IPS DF 4.7 (cell line): ENCODE results near the gene SMYD1.

Source experiments
- DNase-seq: peaks from one replicate; pipeline ENCODE4 v3.0.0-alpha.2; 2013; ENCODE audit warnings: low spot score; ENCODE audit errors: extremely low read depth

The SMYD1 gene

DNA sequence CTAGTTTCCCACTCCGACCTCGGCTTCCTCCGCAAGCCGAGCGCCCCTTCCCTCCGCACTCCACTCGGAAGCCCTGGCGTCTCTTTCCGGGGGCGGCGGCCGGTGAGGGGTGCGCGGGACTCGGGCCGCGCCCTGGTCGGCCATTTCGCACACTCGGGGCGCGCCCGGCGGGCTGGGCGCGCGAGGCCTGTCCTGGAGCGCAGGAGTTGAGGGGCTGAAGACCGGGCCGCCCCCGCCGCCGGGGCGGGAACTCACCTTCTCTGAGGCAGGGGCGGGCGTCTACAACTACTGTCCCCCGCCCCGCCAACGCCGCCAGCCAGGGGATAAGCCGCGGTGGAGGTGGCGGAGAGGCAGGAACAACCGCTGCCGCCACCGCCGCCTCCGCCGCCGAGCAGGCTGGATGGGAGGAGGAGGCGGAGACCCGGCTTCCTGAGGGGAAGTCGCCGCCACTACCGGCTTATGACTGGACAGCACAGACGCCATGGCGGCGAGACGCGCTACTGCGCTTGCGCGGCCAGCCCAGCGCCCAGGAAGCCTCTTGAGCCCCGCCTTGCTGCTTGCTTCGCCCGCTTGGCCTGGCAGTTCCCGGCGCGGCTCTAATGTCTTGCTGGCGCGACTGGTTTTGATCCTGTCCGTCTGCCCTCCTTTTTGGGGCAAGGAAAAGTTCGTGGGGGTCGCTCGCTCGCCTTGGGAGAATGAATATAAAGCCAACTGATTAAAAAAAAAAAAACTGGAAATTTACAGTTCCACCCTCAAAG lies 12.1 kb upstream of the SMYD1 start, which contains the start of gene KRCC1:
Gene KRCC1, minus strand, starts transcription at position 413 of the 758 bp plus-strand sequence. CDS start 27,220 bp downstream, outside the sequence.
- DNase-seq: peak; percentile 79

DNA sequence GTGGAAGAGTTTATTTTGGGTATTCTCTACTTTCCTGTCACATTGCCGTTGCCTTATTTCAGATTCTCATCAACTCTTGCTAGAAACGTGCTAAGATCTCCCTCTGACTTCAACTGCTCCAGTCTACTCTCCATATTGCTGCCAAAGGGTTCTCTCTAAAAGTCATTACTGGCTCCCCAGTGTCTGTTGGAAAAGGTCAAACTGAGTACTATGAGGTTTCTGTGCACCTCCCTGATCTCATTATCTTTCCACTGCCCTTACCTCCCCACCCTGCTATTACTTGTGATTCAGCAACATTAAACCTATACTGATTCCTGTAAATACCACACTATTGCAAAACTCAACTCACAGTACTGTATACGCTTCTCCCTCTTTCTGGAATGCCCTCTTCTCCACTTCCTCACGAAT lies 10.2 kb upstream of the SMYD1 start:
- no peak for DNase-seq

DNA sequence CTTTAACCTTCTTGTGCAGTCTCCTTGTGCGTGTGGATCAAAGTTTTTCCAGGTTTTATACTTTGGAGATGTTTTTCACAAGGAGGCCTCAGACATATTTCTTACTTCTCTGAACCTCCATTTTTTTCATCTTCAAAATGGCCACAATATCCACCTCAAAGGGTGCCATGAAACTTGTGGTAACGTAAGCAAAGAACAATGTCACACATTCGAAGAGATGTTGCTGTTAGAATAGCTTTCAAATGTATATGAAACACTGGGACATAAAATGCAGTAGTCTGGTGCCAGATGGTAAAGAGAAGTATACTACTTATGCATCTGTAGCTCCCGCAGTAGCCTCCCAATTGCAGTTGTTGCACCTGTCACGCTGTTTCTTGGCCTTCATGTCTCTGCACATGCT lies 9.4 kb upstream of the SMYD1 start:
- no peak for DNase-seq

DNA sequence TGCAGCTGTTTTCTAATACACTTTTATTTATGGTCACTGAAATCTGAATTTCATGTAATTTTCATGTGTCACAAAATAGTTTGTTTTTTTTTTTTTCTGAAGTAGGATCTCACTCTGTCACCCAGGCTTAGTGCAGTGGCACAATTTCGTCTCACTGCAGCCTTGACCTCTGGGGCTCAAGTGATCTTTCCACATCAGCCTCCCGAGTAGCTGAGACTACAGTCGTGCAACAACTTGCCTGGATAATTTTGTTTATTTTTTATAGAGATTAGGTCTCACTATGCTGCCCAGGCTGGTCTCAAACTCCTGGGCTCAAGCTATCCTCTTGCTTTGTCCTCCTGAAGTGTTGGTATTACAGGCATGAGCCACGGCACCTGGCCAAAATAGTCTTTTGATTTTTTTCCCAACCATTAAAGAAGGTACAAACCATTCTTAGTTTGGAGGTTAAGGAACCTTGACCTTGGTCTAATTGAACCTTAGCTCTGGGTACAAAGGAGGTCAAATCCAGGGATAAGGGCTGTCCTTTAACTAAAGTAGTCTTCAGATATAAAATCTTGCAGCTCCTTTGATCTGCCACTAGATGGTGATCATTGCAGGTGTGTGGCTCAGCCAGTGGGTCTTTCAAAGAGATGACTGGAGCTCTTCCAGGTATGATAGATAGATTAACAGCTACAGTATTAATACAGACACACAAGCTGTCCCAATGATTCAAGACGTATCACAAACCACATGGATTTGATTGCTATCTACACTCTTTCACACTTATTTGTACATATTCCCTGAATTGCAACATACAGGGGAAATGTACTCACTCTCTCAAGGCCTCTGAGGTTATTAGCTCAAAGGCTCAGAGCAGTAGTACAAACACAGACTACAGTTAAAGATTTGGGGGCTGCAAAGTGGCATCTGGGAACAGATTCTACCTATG lies 7.4 kb upstream of the SMYD1 start:
- no peak for DNase-seq

DNA sequence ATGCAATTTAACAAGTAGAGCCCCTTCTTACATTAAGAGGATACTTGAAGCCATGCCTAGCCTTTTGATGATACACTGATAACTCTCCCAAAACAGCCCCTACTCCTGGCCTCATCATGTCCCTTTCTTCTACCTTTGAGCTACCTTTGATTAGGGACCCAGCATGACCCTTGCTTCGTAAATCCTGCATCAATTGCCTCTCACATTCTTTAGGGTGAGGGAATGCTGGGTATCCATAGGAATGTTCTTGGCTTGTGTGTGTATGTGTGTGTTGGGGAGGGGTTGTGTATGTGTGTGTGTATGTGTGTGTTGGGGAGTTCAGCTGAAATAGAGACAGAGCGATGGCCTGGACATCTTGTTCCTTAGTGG lies 6.7 kb upstream of the SMYD1 start:
- DNase-seq: no peak

DNA sequence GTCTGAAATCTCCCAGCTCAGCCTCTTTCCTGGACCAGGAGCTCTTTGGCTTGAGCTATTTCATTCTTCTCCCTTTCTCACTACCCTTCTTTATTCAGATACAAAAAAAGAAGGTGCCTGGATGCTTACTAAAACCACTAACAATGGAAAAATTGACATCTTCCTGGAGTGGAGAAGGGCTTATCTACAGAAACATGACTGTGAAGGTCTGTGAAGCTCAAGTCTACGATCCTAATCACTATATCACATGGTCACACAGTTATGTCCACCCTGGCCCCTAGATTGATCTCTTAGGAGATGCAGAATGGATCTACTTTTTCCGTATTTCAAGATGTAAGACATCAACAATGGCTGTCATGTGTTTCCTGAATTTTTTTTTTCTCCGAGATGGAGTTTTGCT lies 6.3 kb upstream of the SMYD1 start:
- no peak for DNase-seq

DNA sequence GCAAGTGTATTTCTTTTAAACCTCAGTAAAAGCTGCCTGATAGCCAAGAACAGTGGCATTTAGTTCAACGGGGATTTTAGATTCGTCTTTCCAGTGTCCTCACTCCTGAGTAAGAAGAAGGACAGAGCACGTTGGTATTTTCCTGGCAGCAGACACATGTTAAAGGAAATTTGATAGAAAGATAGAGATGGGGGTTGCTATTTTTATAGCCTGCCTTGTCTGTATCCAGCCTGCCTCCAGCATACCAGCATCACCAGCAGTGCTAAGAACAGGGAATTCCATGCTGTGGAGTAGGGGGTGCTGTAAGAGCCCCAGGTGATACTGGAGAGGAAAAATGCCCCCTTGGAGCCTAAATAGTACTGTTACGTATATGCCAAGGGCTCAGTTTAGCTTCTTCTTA lies 1.1 kb upstream of the SMYD1 start:
- no peak for DNase-seq

DNA sequence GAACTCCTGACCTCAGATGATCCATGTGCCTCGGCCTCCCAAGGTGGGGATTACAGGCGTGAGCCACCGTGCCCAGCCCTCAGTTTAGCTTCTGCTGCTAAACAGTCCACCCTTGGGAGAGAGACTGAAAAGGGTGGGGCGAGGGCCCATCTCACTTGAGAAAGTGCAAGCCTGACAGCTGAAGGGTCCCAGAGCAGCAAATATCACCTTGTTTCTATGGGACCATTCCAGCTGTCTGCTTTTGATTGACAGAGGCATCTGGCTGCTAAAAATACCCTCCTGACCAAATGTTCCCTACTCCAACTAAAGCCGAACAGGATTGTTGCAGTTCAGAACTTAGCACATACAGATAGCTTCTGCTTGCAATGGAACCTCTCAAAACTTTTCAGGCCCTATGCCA lies 436 bp upstream of the SMYD1 start:
- no peak for DNase-seq

DNA sequence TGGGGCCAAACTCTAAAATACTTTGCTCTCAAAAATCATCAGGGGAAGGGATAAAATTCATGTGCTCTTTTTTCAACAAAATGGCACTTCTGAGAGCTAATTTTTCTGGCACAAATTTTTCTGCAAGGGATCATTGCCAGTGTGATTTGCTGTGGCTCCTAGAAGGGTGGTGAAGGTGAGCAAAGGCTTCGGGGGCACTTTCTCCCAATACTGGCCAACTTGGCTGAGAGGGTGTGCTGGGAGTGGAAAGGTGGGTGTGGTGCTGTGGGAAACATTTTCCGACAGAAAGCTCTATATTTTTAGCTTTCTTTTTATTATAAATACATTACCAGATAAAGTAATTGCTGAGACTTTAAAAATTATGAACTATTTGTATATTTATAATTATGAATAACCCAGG lies 419 bp downstream of the SMYD1 start:
- no peak for DNase-seq

DNA sequence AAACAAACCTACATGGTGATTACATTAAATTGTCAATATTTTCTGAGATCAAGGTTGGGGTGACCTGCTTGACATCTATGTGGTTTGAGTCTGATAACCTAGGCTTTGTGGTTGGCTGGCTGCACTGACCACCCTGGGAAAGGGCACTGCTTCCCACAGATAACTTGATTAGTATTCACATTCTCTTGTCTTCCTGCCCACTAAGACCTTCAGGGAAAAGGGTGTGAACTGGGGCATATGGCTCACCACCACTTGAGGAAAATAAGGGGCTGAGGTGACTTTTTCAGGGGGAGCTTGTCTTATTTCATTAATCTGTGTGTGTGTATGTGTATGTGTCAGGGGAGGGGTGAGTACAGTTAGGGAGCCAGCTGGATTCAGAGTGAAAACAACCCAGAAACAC lies 1.5 kb downstream of the SMYD1 start:
- no peak for DNase-seq

DNA sequence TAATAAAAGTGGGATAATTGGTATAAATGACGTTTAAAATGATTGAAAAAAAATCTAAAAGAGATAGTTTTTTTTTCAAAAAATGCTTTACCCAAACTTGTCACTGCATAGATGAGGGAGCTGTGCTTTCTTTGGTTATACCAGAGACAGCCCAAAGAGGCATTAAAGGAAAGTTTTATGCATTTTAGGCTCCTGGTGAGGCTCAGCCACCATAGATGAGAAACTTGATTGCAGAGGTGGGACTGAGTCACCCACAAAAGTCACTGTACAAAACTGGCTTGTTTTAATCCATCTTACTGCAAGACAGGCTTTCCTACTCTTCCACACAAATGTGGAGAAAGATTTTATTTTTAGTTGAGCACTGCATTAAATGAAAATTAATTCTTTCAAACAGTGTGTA lies 2.4 kb downstream of the SMYD1 start:
- DNase-seq: no peak

DNA sequence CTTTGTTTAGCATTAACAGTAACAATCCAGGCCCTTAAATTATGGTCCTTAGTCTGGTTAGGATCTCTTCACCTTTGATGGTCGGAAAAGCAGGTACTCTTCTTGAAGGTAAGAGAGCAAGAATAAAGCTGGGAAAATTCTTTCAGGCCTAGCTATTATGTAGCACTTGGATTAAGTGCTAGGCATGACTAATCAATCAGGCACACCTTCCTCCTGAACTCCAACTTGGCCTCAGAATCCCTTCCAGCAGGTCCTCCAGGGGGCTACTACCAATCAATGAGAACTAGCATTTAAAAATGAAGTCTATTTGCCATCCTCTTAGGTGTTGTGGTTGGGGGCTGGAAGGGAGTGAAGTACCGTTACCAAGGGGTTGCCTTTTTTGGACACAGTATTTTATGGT lies 3.7 kb downstream of the SMYD1 start:
- DNase-seq: no peak

DNA sequence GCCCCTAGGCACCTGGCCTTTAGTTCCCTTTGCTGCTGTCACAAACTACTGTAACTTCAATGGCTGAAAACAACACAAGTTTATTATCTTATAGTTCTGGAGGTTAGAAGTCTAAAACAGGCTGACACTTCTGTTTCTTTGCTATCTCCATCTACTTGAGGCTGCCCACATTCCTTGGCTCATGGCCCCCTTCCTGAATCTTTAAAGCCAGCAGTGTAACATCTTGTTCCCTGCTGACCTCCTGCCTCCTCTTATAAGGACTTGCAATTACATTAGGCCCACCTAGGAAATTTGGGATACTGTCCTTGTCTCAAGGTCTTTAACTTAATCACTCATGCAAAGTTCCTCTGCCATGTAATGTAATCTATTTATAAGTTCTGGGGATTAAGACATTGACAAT lies 6.5 kb downstream of the SMYD1 start:
- DNase-seq: no peak

DNA sequence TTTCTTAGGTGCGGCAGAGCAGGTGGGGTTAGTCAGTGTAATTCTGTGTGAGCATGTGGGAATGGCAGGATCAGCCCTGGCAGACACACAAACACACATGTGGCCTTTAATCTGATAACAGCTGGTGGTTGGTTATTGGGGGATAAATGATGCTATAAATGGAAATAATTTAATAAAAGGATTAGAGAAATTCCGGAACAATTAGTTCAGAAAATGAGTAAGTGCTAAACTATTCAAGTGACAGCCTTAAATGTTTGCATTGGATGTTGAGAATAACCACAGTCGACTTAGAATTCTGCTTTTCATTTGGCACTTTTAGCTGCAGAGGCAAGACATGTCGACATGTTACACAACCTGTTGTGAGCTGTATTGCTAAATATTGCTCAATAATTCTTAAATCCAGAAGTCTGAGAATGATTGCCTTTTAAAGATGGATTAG lies 7.2 kb downstream of the SMYD1 start:
- no peak for DNase-seq

DNA sequence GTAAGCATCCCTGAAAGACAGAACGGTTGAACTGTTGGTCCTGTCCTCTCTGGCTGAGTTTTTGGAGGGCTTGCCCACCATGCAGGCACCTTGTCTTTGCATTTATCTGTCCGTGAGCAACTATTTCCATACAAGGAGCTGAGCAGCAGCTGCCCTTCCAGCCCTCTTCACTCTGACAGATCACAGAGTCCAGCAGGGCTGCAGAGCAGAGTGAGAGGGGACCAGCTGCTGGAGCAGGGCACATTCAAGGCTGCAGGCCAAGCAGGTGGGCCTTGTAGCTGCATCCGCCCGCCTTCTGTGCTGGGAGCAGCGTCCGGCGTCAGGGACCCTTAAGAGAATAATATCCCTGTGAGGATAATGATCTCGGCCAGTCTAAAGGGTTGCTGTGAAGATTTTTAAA lies 9.5 kb downstream of the SMYD1 start:
- DNase-seq: no peak

DNA sequence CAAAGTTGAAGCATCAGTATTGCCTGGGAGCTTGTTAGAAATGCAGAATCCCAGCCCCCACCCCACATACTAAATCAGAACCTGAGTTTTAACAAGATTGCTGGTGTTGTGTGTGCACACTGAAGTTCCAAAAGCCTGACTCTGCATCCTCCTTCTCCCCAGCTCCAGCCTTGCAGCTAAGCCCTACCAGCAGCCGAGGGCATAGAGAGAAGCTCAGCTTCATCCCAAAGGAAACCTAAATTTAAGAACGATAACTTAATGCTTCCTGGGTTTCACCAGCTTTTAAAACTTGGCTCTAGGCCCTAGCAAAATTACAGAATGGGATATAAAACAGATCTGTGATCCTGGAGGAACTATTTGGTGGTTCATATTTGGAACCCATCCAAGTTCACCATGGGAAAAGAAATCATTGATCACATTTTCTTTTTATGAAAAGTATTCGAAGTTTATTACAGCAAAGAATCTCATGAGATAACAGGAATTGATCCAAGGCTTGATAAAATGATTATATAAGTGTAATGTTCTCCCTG lies 11.1 kb downstream of the SMYD1 start:
- DNase-seq: no peak

DNA sequence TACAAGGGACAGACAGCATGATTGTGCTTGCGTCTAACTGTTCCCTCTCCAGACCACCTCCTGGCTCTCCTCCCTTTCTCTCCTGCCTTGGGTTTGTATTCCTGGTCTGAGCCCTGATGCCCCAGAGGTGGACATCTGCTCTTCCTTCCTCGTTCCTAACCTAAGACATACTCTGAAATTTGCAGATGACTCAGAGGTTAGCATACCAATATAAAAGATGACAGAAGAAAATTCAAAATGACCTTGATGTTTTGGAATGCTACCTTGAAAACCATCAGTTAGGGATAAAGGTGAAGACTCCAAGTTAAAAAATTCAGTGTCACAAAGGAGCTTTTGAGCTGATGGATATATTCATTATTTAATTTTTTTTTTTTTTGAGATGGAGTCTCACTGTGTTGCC lies 12.9 kb downstream of the SMYD1 start:
- DNase-seq: no peak

DNA sequence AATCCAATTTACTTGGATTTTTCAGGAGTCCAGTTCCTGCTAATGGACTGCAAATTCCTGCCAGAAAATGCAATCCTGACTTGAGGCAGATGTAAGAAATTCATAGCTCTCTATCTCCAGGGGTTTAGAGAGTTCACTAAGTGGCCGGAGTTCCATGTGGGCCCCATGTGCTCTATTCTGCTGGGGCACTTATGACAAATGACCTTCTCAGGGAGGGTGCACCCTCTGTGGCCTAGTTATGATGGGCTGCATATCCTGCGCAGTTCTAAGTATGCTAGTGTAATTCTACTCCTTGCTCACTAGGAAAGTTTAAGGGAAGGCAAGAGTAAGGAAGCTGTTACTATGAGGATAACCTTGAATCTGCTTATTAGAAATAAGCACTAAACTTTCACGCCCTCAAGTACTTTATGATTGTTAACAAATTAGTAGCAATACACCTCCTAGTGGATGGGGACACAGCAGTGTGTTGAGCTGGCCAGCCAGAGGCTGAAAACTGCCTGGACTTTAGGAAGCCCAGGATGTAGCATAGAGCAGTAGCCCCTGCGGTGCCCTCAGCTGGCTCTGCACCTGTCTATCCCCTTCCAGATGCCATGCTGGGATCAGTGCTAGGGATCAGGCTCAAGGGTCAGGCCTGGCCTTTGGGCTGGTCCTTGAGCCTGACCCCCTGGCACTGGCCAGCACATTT lies 14.4 kb downstream of the SMYD1 start:
- no peak for DNase-seq

DNA sequence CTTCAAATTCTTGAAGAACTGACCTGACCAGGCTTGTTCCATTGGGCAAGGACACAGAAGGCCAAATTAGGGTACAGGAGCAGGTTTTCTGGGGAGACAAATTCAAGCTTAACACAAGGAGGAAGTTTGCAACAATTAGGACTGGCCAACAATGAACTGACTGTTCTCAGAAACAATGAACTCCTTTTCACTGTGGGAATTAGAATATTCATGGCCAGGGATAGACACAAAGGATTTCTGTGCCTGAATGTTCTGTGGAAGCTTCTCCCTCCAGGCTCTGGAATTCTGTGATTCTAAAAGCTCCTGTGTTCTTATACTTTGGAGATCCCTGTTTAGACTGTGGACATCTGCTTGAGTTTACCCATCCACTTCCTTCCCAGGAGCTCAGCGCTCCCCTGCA lies 15.2 kb downstream of the SMYD1 start:
- no peak for DNase-seq

DNA sequence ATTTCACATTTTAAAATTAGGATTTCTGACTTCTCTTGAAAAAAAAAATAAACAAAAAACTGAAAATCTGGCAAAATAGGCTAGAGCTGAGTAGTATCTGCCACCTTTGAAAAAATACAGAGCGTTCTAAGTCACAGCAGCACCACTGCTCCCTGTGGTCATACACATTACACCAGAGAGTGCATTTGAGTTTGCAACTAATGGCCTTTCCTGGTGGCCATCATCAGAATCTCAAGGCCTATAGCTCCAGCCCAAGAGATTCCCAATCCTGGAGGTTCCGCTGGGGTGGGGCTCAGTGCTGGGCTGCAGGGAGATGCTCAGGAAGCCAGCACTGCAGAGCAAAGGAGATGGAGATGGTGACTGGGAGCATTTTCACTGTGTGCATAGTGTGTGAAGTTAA lies 17.5 kb downstream of the SMYD1 start:
- DNase-seq: no peak

DNA sequence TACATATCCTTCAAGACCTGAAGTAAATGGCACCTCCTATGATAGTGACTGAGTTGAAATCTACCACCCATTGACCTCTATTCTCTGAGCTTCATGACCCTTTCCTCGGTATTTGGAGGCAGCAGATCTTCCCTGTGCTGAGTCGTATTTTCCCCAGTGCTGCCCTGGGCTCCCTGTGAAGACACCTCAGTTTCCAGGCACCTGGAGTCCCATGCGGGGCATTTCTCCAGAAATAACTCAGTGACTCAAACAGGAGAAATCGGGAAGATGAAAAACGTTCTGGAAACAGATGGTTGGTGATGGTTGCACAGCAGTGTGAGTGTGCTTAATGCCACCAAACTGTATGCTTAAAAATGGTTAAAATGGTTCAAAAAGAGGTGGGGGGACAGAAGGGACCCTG lies 18.0 kb downstream of the SMYD1 start:
- no peak for DNase-seq

DNA sequence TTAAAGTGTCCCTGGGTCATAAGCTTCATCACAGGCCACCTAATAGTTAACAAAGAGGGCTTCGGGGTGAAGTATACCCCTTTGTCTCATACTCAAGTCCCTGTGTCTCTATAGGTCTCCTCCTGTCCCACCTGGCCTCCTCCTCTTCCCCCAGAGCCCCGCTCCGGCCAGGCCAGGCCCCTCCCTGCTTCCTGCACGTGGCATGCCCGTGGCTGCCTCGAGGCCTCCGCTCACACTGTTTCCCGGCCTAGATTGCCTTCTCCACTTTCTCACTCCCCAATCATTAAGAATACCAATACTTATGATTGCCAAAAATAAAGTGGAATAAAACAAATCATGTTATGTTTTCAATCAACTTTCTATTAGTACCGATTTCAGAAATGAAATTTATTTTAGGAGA lies 18.8 kb downstream of the SMYD1 start:
- DNase-seq: no peak
